ENCODE measurements around the gene MLPH.
"Not testable (repeated sequence)": the region's sequence is repeated elsewhere in the genome, so short reads cannot be mapped to it uniquely, and the experiment has no call there.

Gene MLPH

GRCh38 chr2:237459226-237459625 is 27.8 kb upstream of the MLPH start:
- DNase-seq, result no peak

- DNase-seq, result no peak
These were observed 27.3 kb upstream of the MLPH start for GRCh38 chr2:237459741-237460174.

- DNase-seq, result no peak
These were observed 22.2 kb upstream of the MLPH start for GRCh38 chr2:237464757-237465391.

- no peak for DNase-seq
These were observed 21.4 kb upstream of the MLPH start for GRCh38 chr2:237465515-237466148.

GRCh38 chr2:237466211-237466610 is 20.8 kb upstream of the MLPH start:
- DNase-seq, result no peak

DNA sequence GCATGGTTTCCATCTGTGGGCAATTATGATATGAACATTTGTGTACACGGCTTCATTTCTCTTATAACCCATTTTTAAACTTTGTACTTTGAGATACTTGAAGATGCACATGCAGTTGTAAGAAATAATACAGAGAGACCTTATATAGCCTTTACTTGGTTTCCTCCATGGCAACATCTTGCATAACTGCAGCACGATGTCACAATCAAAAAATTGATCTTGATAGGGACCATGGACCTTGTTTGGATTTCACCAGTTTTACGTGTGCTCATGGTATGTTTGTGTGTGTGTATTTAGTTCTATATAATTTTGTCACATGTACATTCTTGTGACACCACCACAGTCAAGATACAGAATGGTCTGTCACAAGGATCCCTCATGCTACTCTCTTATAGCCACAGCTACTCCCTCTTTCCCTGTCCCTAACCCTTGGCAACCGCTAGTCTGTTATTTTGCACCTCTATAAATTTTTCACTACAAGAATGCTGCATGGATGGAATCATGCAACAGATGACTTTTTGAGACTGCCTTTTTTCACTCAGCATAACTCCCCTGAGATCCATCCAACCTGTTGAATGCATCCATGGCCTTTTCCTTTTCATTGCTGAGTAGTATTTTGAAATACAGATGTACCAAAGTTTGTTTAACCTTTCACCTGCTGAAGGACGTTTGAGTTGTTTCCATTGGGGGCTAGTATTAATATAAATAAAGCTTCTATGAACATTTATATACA is 19.4 kb upstream of the MLPH start:
- no peak for DNase-seq

DNA sequence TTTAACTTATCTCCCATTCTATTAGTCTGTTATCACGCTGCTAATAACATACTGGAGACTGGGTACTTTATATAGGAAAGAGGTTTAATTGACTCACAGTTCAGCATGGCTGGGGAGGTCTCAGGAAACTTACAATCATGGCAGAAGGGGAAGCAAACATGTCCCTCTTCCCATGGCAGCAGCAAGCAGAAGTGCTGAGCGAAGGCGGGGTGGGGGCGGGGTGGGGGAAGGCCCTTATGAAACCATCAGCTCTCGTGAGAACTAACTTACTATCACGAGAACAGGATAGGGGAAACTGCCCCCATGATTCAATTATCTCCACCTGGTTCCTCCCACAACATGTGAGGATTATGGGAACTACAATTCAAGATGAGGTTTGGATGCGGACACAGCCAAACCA is 17.6 kb upstream of the MLPH start:
- not testable (repeated sequence) for DNase-seq

DNA sequence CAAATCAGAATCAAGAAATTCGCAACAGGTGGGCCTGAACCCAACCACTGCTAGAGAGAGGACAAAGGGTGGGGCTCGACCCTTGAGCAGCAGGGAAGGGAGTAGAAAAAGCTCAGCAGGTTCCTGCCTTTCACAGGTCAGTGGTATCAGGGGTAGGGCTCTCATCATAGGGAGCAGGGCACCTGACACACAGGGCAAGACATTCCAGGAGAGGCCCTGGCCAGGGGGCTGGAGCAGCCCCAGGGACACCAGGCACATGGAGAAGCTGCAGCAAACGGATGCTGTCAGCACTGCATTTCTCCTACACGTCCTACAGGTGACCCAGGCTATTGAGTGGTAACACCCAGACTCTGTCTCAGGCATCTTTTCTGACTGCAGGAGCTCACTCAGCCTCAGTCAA is 17.2 kb upstream of the MLPH start:
- no peak for DNase-seq

DNA sequence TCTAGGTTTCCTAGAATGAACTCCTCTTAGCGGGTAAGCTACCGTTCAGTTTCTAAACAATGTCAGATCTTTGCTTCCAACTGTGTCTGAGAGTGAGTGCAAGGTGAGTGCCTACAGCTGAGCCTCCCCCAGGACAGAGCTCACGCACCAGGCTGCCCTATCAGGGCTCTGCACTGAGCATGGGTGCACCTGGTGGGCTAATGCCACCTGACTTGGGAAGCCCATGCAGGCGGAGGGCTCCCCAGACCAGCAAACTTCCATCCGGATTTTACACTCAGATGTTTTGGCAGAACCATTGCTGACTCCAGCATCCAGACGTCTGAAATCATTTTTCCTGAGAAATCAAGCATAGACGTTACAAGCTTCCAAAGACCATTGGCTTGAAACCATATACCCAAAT is 16.1 kb upstream of the MLPH start:
- no peak for DNase-seq

- peak; percentile 29 for DNase-seq
These were observed 15.4 kb upstream of the MLPH start for GRCh38 chr2:237471438-237472186.

DNA sequence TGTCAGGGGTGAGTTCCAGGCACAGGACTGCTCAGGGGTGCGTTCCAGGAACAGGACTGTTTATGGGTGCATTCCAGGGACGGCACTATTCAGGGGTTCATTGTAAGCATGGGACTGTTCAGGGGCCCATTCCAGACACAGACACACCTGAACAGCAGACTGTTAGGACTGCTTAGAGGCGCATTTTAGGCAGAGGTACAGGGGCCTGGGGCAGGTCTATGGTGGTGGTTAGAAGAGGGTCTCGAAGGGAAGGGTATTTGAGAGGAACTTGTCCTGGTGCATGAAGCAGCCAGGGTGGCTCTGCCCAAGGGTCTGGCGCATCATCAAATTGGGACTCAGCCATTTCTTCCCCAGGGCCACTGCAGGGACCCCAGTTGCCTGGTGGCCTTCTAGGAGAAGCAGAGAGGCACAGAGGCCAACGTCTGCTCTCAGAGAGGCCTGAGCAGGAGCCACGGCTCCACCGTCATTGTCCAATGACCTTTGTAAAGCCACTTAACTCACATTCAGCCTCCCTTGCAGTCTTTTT is 14.8 kb upstream of the MLPH start:
- DNase-seq, result no peak

- no peak for DNase-seq
These were observed 13.9 kb upstream of the MLPH start for GRCh38 chr2:237472909-237473877.

GRCh38 chr2:237473878-237474441 is 13.1 kb upstream of the MLPH start:
- DNase-seq, result no peak

GRCh38 chr2:237474442-237474911 is 12.6 kb upstream of the MLPH start:
- no peak for DNase-seq

GRCh38 chr2:237474931-237475703 is 11.9 kb upstream of the MLPH start:
- DNase-seq, result peak; percentile 73

DNA sequence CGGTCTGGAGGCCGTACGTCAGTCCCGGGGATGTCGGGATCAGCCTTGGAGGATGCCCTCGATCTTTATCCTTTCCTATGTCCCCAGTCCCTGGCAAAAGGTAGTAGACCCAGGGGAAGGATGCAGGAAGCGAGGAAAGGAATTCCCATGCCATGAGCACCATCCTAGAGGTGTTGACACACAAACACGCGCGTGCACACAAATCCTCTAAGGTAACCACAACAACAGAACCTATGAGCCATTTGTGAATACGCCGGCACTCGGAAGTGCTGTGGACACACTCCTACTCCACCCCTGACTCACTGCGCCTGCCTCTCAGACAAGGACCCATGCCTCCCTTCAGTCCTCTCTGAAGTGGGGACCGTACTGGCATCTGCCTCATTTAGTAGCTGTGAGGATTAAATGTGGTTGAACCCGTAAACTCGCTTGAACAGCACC is 11.3 kb upstream of the MLPH start:
- DNase-seq, result peak; percentile 20

DNA sequence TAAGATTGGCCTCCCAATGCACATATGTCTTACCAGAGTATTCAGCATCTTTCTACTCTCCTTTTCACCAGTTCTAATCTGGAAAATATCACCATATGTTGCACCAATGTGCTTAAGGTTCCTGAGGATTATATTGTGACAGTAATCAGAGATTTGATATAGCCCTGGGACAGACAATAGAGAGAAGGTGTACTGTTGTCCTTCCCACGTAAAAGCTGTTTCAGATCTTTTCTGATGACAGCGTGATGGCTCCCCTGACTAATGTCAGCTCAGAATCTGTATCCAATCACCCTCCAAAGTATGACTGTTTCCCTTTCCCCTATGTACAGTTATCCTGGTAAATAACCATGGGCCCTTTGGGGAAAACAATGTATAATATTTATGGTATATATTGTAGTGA is 9.0 kb upstream of the MLPH start:
- no peak for DNase-seq

DNA sequence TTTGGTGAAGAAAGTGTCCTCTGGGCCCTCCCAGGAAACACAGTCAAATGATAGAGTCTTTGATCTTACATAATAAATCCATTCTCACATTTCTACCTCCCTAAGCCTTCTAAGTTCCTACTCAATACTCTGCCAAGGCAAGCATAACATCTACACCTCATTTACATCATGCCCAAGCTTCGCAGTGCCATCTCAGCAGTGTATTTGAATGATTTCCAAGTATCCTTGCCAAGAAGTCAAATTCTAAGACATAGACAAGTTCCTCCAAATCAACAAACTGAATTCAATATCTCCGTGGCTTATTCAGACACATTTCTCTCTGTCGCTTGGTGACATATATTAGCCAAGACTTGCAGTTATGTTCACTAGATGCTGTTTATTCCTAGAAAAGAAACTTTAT is 8.1 kb upstream of the MLPH start:
- no peak for DNase-seq

DNA sequence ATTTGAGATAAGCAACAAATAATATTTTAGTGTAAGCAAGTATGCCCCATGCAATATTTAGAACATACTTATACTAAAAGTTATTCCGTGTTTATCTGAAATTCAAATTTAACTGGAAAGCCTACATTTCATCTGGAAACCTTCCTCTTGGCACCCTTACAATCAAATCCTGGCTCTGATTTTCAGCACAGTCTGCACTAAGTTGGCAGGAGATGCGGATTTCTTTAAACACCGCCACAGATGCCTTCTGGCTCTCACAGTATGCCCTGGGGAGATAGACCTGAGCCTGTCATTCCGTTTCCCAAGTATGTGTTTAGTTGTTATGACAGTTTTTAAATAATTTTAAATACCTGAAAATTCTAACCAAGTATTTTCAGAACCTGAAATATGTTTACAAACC is 7.3 kb upstream of the MLPH start:
- DNase-seq, result no peak

GRCh38 chr2:237480556-237480955 is 6.5 kb upstream of the MLPH start:
- no peak for DNase-seq

All from activated gamma-delta T cell treated with Interleukin-2 at 50 U/mL for 16 hours (primary cell).